Superior temporal gyrus (tissue), 1 donor: ENCODE results near the gene MSMP.

Experiments
- DNase-seq: peaks from one replicate; pipeline ENCODE4 v3.0.0-alpha.2; 2016; ENCODE audit errors: extremely low spot score

MSMP gene

DNA sequence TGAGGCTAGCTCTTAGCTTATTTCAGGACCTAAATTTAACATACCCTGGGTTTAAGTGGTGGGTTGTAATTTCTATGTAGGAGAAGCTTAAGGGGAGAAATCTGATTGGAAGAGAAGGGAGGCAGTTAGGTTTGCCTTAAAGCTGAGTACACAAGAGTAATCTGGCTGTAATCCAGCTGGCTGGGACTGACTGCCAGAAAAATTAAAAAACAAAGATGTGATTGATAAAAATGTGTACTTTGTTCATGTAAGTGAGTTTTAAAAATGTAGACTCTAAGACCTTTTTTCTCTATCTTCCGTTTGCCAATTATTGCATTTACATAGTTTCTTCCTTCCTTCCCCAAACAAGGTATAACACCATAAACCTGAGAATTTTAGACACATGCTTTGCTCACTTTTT, 17.5 kb upstream of the MSMP start:
- DNase-seq = no peak

DNA sequence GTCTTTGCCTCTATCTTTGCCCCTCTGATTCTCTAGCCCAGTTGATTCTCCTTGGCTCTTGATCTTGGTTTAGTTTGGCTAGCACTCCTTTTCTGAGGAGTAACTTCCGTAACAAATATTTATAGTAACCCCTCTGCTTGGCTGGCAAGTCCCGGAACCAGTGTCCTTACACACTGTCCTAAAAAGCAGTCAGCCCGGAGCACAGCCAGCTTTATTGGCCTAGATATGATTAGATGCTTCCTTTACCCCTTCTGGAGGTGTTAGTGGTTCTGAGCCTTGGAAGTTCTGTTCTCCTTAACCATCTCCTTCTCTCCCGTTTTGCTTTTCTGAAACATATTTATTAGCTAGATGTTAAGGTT, 17.0 kb upstream of the MSMP start:
- DNase-seq = no peak

DNA sequence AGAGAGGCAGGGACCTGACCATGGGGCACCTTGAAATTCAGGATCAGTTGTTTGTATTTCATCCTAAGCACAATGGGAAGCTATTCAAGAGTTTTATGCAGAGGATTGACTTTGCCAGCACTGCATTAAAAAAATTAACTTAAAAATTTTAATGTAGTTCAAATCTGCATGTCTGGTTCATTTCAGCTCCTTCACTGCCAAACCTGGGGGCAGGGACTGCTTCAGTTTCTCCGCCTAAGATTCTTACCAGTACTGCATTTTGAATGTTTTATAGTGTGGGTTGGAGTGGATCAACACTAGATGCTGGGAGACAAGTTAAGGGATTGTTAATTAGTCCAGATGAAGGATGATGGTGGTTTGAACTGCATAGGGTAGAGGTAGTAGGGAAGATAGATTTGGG, 15.7 kb upstream of the MSMP start:
- DNase-seq = no peak

DNA sequence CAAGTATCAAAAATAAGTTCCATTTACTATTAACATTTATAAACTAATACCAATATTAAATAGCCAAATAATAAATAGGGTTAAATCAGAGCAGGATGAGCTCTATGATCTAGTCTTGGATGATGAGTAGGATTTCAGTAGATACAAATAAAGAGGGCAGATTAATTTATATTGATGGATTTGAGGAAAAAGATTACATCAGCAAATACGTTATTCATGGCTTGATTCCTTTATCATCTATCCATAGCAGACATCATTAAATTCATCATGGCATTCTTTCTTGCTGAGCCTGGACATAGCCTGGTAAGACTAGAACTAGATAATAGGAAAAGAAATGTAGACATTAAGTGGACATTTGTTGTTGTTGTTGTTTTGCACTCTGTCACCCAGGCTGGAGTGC, 13.4 kb upstream of the MSMP start:
- no peak for DNase-seq

DNA sequence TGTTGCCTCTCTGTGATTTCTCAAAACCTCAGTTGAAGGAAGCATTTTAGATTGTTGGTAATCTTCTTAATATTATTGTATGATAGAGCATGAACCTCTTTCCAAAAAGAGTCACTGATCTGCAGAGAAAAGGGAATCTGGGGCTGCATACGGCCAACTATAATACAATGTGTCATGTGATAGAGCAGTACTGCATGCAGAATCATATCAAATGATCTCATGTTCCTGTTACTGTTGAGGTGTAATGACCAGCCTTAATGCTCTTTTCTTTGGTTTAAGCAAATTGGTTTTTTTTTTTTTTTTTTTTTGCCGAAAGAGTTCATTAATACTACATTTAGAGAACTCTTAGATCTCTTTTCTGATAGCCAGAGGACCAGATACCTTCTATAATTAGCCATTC, 12.9 kb upstream of the MSMP start:
- no peak for DNase-seq

DNA sequence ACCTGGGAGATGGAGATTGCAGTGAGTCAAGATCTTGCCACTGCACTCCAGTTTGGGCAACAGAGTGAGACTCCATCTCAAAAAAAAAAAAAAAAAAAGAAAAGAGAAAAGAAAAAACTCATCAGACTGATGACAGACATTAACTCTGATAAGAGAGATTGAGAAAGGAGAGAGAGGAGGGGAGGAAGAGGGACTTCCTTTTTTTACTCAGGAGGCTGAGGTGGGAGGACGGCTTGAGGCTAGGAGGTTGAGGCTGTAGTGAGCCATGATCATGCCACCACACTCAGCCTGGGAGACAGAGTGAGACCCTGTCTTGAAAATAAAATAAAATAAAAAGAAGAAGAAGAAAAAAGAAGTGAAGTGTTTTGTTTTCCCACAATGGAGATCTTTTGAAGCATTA, 9.7 kb upstream of the MSMP start:
- no peak for DNase-seq

DNA sequence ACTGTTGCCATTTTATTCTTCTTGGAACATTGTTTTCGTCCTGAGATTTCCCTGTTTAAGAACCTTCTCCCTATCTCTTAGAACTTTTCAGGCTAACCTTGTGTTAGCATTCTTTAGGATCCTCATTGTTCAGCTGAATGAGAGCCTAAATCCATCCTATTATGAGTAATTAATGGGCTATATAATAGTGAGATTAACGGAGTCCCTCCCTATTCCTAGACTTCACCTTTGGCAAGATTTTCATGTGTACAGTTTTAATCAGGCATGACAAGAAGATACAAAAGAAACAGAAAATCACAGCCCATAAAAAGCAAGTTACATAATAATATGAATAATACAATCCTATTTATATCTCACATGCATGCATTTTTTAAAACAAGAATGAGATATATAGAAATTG, 9.1 kb upstream of the MSMP start:
- DNase-seq = no peak

DNA sequence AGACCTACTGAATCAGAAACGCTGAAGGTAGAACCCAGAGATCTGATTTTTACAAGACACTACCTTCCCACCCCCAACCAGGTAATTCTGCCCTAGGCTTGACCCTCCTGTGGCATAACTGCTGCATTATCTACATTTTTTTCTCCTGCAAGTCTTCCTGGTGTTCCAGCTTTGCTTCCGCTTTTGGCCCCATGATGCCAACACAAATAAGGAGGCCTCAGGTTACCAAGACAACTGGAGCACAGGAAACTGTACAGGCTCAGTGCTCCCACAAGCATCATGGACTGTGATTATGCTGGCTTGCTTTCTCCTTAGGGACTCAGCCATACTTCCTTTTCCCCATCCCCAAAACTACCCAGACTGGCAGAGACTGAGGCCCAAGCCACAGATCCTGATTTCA, 6.6 kb upstream of the MSMP start:
- peak; percentile 16 for DNase-seq

DNA sequence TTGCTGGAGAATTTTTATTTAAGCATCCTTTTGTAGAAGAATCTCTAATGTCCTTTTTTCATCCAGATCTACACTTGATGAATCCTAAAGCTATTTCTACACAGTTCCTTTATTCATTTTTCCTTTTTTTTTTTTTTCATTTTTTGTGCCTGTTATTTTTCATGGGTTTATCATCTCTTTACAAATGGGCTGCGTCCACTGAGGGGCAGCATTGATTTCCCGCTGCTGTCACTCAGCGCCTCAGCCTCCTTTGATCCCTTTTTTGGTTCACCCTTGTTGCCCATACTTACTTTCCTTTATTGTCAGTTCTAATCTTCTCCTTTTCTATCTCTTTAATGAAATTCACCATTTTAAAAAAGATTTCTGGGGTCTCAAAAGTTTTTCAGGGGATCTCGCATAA, 5.7 kb upstream of the MSMP start:
- DNase-seq = no peak

DNA sequence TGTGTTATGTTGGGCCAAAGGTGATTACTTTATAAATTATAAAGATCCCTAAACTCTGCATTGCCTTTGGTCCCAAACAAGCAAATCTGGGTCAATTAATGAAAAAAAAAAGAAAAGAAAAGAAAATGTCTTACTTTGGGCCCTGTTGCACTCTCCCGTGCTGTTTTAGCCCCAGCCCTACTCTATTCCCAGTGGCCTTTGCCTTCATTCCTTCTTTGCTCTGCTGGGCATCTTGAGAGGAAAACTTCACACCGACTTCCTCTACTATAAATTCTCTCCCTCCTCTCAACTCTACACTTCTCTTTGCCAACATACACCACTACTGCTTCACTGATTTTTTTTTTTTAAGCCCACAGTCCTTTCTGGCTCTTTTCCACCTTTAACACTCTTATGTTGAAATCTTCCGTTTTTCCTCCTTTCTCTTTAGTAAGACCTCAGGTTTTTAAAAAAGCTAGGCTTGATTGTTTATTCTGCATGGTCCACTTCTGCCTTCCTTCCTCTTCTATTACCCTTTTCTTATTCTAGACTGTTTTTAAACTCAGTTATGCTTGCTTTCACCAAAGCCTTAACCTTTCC, 4.5 kb upstream of the MSMP start:
- DNase-seq = peak; percentile 33

DNA sequence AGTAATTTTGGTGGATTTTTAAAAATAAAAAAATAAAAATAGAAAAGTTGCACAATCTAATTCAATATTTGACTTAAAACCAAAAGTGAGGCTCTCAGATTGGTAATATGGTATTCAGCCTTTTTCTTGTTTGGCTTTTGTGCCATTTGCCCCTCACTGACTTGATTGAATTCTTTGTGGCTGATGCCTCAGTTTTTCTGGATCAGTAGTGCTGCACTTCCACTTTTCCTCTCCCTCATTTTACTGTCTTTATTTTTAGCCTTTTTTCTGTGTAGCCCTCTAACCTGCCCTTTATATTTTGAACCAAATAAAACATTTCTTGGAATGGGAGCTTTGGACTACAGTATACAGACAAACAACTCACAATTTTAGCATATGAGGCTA, 3.8 kb upstream of the MSMP start:
- no peak for DNase-seq

DNA sequence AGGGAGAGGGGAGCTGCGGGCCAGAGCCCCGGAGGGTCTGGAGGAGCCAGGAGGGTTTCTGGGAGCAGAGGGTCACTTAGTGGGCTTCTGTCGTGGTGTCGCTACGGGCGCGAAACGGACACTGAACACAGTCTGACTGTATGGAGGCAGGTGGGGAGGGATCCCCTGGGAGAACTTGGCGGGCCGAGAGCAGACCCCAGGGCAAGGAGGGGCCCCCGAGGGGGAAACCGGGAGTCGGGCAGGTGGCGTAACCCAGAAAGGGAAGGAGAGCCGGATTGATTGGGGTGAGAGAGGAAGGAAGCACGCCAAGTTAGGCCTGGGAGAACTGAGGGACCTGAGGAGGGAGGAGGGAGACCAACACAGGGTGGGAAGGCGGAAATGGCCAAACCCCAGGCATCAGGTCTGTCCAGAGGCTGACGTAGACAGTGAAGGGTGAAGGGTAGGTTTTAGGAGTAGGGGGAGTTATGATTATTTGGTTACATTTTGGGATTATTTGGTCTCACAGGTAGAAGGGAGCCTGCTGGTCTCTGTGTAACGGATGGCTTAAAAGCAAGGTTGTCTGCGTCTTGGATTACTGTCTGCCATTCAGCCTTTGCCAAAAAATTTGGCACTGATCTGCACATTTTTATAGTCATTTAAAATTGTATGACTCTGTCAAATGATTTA, 3.3 kb upstream of the MSMP start:
- peak; percentile 35 for DNase-seq

DNA sequence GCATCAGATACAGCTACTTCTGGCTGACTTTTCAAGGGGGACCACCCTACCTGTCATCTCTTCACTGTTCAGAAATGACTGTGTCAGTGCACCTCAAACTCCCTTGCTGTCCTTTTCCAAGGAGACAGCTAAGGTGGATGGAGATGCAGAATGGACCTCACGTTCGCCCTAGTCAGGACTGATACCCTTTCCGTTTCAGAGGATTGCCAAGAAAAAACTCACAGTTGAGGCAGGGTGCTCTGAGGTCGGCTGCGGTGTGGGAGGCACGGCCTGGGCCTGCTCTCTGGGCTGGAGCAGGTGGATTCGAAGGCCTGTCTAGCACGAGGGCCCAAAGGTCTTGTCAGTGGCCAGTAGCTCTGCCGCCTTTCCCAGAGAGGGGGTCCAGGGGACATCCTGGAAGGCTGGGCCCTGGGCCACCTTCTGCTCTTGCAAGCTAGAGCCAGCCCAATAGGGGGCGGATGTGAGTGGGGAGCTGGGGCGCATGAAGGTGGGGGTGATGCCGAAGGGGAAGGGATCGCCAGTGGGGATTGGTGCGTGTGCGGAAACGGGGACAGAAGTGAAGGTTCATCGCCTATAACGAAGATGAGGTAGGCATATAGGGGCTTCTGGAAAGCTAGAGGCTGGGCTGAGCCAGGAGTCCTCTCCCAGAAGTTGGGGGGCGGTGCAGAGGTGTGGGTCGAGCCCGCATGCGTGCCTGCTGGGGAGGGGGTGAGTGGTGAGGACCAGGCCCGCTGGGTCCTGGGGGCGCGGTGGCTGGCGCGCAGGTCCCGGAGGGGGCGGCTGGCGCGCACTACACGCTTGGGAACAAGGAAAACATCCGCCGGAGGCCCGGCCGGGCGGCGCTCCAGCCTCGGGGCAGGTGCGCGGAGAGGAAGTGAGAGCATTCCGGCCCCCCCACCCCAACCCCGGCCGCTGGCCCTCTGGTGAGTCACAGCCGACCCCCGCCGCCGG, 2.5 kb upstream of the MSMP start:
- peak; percentile 58 for DNase-seq

DNA sequence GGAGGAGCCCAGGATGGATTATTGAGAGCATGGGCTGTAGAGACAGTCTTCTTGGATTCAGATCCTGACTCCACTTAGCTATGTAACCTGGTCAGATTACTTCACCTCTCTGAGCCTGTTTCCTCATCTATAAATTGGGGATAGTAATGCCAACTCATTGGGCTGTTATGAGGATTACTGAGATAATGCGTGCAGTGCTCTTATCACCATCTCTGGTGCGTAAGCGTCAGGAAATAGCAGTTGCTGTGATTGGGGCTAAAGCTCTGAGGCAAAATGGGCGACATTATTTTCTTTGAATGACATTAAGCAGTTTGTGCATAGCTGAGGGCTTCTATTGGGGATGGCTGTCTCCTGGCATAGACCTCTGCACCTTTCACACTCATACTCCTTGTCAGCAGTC, 995 bp upstream of the MSMP start:
- DNase-seq = no peak

DNA sequence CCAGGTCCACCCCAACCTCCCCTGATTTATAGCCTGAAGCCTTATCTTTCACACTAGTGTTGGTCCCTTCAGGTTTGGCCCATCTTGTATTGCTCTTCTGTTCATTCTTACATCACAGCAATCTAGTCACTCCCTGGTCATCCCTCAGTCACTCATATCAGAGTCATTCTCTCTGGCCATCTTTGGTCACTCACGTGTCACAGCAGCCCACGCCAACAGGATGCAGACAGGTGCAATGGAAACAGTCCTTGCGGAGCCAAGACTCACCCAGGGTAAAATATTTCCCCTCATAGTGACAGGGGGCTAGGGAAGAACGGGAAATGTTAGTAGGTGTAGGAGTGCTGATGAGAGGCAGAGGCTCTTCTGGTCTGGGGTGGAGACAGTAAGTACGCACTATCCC, 610 bp downstream of the MSMP start:
- no peak for DNase-seq

DNA sequence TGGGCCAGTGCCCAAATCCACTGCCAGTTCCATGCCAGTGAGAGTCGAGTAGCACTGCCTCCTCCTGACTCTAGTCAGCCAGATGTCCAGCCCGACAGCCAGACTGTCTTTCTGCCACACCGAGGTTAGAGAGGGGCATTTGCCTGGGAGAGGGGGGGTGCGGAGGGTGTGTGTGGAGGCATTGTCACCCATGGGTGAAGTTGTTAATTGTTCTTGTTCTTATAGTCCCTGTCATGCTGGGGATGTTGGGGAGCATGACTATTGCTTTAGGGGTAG, 3.9 kb downstream of the MSMP start:
- no peak for DNase-seq

DNA sequence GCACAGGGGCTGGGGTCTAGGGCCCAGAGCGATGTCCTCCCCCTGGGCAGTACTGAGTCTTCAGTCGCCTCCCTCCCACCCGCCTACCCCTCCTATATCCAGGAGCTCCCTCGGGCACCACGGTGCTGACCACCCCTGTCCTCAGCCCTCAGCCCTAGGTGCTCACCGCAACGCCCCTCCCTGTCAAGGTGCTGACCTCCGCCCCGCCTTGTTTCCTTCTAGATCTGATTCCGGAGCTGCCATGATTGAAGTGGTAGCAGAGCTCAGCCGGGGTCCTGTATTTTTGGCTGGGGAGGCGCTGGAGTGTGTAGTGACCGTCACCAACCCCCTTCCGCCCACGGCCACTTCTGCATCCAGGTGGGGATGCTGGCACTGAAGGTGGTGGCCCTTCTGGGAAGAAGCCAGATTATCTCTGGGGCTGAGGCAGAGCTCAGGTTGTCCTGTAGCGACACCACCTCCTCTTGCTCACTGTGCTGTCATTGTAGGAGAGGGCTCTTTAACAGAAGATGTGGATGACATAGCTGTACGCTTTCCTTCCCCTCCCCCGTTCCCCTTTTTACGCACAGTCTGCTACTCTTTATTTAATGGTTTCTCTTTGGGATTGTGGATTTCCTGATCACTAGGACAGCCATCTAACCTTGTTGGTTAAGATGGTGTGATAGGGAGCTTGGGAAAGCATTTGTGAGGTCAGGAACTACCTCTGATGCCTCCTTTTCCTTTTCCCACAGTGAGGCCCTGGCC, 4.4 kb downstream of the MSMP start:
- no peak for DNase-seq

DNA sequence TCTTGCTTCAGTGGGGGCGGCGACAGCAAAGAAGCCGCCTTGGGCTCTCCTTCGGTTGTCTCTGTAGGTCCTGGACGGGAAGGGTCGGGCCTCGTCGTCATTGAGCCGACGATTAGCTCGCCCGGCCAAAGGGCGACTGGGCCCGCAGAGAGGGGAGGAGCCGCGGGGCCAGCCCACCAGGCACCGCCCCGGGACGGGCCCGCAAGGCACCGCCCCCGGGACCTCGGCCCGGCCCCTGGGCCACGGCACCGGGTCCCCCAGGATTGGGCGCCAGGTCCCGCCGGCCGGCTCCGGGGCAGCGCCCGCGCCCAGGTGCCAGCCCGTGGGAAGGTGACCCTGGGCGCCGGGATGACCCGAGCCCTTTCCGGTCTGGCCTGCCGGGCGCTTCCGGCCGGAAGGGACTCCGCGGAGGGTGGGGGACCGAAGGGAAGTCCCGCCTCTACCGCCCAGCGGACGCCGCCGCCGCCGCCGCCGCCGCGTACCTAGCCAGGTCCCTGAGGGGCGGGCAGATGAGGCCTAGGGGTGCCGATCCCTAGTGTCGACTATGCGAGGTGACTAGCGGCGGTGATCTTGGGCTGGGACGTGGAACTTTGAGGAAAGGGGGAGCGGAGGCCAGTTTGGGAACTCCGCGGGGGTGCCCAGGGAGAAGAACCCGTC, 5.1 kb downstream of the MSMP start, which contains the start of the genes GBA2 and RGP1:
Gene GBA2 (minus strand): TSS at position 371 of the 657 bp plus-strand sequence. CDS start 524 bp downstream, outside the sequence.
Gene RGP1 (plus strand): TSS at position 430 of the 657 bp plus-strand sequence. CDS start 469 bp downstream, outside the sequence.
- DNase-seq = peak; percentile 77

DNA sequence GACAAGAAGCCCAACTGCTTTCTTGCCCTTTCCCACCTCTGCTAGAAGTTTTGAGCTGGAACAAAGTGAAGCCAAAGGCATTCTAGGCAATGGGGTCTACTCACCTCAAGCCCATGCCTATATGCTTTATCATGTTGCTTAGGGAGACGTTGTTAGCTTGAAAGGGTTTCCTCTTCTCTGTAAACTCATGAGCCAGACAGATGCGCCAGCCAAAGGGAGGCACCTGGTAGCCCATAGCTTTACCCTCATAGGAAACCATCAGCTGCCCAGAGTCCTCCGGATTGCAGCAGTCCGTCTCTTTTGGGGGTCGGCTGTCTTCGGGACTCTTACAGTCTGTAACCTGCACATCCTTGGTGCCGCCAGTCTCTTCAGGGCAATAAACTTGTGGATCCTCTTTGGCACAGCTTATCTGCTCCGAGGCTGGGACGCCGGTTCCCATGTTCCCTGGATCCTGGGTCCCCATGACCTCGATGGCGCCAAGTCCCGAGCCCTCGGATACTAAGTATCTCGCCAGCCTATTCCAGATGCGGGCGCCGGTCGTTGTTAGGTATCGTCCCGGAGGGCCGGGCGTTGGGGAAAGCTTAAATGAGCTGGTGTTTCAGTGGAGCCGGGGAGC, 5.7 kb downstream of the MSMP start:
- no peak for DNase-seq

DNA sequence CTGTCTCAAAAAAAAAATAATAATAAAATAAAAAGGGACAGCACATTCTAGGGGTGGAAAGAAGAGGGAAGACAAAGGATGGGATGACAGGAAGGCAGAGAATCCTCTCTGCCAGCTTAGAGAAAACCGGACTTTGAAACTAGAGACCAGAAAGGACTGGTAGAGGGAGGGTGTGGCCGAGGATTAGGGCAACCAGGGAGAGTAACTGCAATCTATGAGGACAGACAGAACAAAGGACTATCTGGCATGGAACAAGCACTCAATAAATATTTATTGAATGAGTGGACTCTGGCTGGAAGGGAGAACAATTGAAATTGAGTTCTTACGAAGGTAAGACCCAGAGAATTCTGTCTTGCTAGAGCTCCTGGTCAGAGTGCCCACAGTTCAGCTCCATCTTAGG, 7.5 kb downstream of the MSMP start:
- no peak for DNase-seq

DNA sequence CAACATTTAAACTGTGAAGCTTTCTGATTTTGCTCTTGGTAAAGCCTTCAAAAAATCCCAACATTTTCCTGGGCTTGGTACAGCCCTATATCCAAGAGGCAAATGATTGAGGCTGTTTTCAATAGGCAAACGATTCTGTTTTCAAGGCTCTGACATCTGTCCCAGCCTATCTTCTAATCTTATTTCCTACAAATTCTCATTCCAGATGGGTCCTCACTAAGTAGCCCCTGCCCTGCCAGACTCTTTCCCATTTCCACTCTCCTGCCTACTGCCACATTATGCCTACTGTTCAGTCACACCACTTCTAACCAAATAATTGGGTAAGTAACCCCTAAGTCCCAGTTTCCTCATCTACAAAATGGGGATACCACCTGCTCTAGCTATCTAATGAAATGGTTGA, 8.5 kb downstream of the MSMP start:
- DNase-seq = no peak
